OCI-LY3 (cell line): ENCODE results near the gene CACNA1G.

ENCODE experiments used
- CTCF ChIP-seq: fragments of 200-600, 300-600 bp; sonication (generic); IDR thresholded peaks from 2 replicates; pipeline ENCODE4 v1.5.1; 2014; ENCODE audit warnings: antibody characterized with exemption, low read length, low read depth
- EZH2phosphoT487 ChIP-seq: fragments of 200-600 bp; shearing (Covaris generic); IDR thresholded peaks from 2 replicates; pipeline ENCODE4 v1.6.1; 2018; ENCODE audit warnings: antibody characterized with exemption, mixed run types, low read depth

GRCh38 chr17:50561746-50562141 is 1.2 kb downstream of the CACNA1G start:
- no peak for TF ChIP-seq CTCF
- no peak for TF ChIP-seq EZH2phosphoT487
